ENCODE measurements around the gene KHDC4. TPM values are rescaled to one million over a fixed set of nuclear protein-coding genes. Genes with fewer than 3 reads are reported as not detected.
A peak's percentile ranks its signal among the peaks of the same experiment; 100 is the strongest.

KHDC4 gene
- total and polyA plus RNA-seq, 2 of the 13 experiments (the other 11 are each of a cell fraction or from before 2014, with no cell fraction given), result 33.5 to 92.0 TPM

GRCh38 chr1:155978325-155978972 is 44.2 kb upstream of the KHDC4 start, which contains the start of gene ARHGEF2 (continued):
- TF ChIP-seq ETV5 (CRISPR knock-in tag; IDR thresholded peaks at IDR 0.05; ENCODE audit: borderline replicate concordance), result peak; percentile 58; the same call in 1 of the 2 replicates
- TF ChIP-seq HIC2 (CRISPR knock-in tag; IDR thresholded peaks at IDR 0.05; ENCODE audit: low read depth), result no peak
- TF ChIP-seq ZNF674 (CRISPR knock-in tag; IDR thresholded peaks at IDR 0.05; ENCODE audit: low read depth), result no peak
- TF ChIP-seq ZNF609 (CRISPR knock-in tag; IDR thresholded peaks at IDR 0.05; ENCODE audit: borderline replicate concordance), result no peak
- peak; percentile 95 for TF ChIP-seq PCBP1 (IDR thresholded peaks at IDR 0.05; ENCODE audit: borderline replicate concordance, low read depth, low read length)
- TF ChIP-seq ZNF280D (CRISPR knock-in tag; IDR thresholded peaks at IDR 0.05), result 0 out of 2 replicates have a peak, but pooled peaks have one; percentile 70
- peak; percentile 61; the same call in 1 of the 2 replicates for TF ChIP-seq SAP130 (CRISPR knock-in tag; IDR thresholded peaks at IDR 0.05; ENCODE audit: low read depth)
- TF ChIP-seq PATZ1 (CRISPR knock-in tag; IDR thresholded peaks at IDR 0.05), result peak; percentile 74
- no peak for TF ChIP-seq REL (CRISPR knock-in tag; conservative IDR thresholded peaks at IDR 0.05)
- no peak for TF ChIP-seq FOXO4 (CRISPR knock-in tag; conservative IDR thresholded peaks at IDR 0.05)
- no peak for TF ChIP-seq SP2 (CRISPR knock-in tag; IDR thresholded peaks at IDR 0.05)
- peak; percentile 41; the same call in 1 of the 2 replicates for TF ChIP-seq SP5 (CRISPR knock-in tag; IDR thresholded peaks at IDR 0.05; ENCODE audit: borderline replicate concordance, low read depth)
